HG03066 (cell line): ENCODE data around the gene RTCA.
"Not testable (repeated sequence)": the region's sequence is repeated elsewhere in the genome, so short reads cannot be mapped to it uniquely, and the experiment has no call there.

Source experiments
- ATAC-seq: cut with Tn5 transposase; IDR thresholded peaks from one replicate; pipeline ENCODE4 v1.9.1; 2021; ENCODE audit warnings: low read depth; ENCODE audit not compliant: unreplicated experiment

The RTCA gene

DNA sequence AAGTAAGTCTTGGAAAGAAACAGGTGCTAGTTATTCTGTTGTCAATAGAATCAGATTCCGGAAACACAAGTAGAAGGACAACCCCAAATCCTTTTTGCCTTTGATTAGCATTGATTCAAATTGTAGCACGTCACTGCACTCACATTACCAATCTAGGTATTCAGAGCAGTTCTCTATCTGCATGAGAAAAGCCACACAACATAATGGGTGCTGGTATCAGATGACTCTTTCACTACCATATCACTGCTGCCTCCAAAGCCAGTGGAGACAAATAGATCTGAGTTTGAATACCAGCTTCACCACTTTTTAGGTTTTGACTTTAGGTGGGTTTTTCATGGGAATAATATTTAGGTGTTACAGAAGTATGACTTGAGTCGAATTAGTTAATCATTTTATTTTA is 38.9 kb downstream of the RTCA start:
- no peak for ATAC-seq

DNA sequence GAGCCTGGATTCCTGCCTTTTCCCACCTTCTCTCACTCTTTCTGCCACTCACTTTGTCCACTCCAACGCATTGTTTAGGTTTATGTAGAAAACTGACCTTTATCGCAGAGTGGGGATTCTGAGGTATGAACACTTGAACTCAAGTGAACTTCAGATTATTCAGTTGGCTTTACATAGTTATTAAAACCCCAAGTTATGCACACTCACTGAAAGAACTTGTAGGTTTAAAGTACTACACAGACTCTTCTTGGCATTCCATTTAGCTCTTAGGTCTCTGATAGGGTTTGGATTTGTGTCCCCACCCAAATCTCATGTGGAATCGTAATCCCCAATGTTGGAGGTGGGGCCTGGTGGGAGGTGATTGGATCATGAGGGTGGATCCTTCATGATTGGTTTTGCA is 39.9 kb downstream of the RTCA start:
- ATAC-seq: no peak

DNA sequence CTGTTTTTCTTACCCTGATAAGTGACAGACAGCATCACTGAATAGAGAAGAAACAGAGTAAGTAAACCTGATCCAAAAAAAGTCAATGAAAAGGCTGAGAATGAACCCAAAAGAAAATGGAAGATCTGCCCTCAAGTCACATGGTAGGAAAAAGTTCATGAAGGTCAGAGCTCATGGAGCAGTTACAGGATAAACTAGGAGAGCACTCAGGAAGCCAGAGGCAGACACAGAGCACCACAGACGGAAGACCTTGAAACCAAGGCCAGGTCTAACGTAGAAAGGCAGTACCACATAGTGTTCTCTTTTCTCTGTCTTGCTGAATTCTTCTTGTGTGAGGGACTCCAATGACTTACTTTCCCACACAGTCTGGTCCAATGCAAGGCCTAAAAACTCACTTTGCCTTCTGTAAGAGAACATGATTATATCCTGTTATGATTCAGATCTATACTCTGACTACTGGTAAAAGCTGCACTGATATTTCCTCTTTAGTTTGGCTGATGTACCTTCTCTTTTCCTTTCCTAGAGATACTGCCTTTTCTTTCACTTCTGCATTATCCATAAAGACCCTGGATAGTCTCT is 40.8 kb downstream of the RTCA start:
- no peak for ATAC-seq

DNA sequence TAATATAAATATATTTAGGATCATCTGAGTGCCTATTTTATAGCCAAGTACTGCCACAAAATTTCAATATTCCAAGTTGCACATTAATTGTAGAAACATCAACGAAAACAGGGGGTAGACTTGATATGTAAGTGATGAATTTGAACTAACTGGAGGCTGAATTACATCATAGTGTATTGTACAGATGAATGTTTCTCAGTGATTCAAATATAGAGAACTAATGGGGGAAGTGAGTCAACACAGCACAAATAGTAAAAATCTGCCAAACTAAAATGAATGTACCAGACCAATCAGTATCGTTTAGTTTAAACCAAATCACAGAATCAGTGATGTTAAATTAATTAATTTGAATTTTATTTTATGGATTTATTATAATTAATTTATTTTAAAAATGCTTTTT is 42.8 kb downstream of the RTCA start:
- ATAC-seq: no peak

DNA sequence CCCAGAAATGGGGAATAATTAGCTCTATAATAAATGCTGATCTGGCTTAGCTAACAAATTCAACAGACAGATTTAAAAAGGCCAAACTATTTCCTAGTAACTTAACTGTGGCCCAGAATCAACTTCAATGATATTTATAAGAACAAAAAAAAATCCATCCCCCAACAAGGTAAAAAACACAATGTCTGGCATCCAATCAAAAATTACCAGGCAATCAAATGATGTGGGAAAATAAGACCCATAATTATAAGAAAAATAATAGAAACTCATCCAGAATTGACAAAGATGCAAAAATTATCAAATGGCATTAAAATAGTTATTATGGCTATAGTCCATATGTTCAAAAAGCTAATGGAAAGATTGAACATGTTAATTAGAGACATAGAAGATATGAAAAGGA is 43.8 kb downstream of the RTCA start:
- no peak for ATAC-seq

DNA sequence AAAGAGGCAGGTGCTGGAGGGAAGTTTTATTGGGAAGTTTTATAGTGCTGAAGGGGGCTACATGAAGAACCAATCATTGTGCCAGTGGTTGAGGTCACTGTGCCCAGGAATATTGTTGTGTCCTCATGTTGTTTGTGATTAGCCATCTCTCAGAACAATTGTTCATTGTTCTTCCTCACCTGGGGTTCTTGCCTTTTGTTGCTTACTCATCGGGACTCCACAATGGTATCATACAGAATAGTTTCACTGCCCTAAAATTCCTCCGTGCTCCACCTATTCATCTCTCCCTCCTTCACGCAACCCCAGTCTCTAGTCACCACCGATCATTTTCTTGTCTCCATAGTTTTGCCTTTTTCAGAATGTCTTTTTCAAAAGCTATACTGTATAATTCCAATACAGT is 47.4 kb downstream of the RTCA start:
- ATAC-seq: no peak

DNA sequence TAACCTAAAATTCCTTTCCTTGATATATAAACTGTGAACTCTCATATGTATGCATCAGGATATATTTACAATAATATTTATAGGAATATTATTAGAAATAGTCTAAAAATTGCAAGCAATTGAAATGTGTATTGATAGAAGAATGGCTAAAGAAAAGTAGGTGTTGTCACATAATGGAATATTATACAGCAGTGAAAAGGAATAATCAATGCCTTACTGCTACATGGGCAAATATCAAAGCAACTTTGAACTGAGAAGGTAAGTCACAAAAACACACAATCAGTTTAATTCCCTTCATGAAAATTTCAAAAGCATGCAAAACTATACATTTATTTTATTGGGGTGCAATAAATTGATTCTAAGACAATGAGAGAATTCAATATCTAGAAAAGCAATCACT is 50.6 kb downstream of the RTCA start:
- ATAC-seq: no peak

DNA sequence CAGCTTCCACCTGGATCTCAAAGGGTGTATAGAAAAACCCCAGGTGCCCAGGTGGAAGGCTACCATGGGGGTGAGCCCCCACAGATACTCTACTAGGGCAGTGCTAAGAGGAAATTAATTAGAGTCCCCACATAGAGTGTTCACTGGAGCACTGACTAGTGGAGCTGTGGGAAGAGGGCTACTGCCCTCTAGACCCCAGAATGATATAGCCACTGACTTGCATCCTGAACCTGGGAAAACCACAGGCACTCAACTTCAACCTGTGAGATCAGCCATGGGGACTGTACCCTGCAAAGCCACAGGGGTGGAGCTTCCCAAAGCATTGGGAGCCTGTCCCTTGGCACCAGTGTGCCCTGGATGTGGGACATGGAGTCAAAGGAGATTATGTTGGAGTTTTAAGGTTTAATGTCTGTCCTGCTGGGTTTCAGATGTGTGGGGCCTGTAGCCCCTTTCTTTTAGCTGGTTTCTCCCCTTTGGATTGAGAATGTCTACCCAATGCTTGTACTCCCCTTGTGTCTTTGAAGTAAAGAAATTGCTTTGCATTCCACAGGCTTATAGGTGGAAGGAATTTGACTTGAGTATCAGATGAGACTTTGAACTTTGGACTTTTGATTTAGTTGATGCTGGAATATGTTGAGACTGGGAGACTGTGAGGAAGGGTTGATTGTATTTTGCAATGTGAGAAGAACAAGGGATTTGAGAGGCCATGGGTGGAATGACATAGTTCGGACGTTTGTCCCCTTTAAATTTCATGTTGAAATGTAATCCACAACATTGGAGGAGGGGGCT is 54.5 kb downstream of the RTCA start:
- ATAC-seq: no peak

DNA sequence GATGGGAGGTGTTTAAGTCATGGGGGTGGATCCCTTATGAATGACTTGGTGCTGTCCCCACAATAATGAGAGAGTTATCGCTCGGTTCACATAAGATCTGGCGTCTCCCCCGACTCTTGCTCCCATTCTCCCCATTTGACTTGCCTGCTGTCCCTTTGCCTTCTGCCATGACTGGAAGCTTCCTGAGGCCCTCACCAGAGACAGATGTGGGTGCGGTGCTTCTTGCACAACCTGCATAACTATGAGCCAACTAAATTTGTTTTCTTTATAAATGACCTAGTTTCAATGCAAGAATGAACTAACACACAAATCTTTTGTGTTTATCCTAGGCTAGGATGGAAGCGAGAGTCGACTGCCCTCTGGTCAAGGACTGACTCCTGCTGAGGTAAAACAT is 55.1 kb downstream of the RTCA start:
- ATAC-seq: no peak

DNA sequence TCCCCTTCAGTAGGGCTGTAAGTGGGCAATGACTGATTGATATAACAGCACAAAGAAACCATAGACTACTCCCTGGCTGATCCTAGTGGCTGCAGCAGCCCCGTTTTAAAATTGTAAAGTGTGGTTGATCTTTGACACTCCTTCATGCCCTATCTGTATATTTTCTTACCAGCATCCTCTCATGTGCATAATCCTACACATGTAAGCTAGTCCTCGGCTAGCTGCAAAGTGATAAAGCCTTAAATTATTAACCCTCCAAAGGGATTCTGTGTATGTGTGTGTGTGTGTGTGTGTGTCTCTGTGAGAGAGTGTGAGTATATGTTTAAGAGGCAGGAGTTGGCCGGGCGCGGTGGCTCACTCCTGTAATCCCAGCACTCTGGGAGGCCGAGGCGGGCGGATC is 55.5 kb downstream of the RTCA start:
- ATAC-seq: no peak

DNA sequence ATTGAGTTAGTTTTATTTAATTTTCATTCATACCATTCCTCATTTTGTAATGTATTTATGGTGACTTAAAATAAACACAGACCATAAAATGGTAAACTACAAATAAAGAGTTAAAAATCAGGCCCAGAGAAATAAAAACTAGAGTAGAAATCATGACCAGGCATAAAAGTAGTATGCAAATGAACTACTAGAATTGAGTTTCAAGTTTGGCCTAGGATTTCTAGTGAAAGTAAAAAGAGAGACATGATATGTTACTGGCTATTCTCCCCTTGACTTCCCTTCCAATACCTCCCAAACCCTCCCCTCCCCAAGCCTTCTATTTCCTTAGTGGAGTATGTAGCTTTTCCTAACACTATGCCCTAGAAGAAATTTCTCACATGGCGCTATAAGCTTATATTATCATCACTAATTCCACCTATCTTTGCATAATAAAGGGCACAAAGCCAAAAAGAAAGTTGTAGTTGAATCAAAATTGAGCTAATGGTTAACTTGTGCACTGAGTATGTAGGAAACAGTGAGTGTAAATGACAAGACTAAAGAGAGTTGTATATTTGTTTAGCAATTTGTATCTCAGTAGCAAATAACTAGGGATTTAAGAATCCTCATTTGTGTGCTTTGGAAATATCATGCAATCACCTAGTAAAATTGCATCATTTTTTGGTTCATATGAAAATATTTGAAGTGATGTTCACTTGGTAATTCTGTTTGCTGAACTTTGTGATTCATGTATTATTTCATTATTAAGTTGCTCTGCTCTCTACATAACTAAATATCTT is 56.6 kb downstream of the RTCA start:
- no peak for ATAC-seq

DNA sequence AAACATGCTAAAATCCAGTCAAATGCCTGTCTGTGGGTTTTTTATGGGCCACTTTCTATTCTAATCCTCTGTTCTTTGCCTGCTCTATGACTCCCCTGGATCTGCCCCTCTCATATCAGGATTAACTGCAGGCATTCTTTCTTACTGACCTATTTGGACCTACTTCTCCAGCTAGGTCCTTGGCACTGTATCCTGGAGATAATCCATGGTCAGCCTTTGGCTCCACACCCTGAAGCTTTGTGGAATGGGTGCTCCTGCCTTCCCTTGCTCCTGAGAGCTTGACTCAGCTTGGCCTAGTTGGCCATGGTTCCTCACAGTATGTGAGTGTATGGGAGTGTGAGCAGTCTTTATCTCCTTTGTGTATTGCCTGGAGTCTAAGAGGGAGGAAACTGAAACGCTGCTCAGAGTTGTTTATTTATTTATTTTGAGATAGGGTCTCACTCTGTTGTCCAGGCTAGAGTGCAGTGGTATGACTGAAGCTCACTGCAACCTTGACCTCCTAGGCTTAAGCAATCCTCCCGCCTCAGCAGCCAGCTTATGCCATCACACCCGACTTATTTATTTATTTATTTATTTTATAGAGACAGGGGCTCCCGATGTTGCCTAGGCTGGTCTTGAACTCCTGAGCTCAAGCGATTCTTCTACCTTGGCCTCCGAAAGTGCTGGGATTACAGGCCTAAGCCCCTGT is 57.5 kb downstream of the RTCA start:
- no peak for ATAC-seq

DNA sequence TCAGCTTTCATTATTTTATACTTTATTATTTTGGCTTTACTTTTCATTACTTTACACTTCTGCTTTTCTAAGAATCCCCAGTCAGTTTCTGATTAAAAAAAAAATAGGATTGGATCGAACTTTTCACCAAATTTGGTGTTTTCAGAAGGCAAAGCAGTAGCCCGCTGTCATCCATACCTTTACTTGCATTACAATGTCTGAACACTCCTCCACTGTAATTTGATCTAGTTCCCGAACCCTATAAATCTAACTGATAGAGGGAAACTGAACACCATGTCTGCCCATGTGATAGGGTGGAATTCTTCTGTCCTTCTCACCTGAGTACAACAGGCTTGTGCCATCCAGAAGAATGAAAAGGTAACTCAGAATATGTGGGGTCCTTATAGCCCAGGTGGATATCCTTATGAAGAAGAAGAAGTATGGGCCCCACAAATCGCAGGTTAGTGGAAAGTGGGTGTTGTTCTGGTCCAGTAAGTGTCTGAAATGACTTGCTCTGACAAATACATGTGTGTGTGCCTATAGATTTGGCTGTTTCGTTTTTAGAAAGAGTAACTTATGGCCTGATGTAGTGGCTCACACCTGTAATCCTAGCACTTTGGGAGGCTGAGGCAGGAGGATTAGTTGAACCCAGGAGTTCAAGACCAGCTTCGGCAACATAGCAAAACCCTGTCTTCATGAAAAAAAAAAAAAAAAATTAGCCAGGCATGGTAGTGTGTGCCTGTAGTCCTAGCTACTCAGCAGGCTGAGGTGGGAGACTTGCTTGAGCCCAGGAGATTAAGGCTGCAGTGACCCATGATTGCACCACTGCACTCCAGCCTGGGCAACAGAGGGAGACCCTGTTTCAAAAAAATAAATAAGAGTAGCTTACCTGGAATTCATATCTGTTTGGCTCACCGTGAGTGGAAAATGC is 59.7 kb downstream of the RTCA start:
- no peak for ATAC-seq

DNA sequence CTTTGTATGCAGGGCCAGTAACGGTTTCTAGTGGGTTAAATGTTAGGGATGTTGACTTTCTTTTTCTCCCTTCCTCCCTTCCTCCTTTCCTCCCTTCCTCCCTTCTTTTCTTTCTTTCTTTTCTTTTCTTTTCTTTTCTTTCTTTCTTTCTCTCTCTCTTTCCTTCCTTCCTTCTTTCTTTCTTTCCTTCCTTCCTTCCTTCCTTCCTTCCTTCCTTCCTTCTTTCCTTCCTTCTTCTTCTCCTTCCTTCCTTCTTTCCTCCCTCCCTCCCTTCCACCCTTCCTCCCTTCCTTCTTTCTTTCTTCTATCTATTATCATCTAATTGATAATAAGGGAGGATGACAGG is 60.3 kb downstream of the RTCA start:
- ATAC-seq: not testable (repeated sequence)

DNA sequence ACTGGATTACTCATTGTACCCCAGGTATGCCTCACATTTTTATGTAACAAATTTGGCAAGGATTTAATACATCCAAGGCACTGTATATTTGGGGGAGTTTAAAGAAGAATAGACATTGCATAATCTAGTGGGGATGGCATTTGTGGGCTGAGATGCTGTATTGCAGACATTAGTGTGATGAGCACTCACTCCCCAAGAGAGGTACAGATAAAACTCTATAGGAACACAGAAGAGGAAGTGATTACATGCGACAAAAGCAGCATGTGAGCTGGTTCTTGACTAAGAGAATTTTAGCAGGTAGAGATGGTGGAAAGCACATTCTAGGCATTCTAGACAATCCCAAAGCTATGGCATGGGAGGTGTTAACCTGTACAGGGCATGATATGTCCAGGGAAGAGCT is 62.1 kb downstream of the RTCA start:
- ATAC-seq: no peak

DNA sequence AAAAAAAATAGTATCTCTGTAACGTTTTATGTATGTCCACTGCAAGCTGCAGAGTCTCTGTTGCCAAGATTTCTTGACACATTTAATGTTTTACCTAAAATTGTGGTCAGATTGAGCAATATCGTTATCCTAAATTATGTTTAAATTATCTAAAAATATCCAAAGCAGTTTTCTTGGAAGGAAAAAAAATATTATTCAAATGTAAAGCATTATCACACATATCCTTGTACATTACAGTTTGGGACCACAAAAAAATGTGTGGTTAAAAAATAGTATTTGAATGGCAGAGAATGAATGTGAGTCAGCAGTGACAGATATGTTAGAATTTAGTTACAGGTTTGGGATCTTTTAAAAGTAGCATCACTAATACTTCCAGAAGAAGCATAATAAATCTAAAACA is 65.1 kb downstream of the RTCA start:
- ATAC-seq: not testable (repeated sequence)

DNA sequence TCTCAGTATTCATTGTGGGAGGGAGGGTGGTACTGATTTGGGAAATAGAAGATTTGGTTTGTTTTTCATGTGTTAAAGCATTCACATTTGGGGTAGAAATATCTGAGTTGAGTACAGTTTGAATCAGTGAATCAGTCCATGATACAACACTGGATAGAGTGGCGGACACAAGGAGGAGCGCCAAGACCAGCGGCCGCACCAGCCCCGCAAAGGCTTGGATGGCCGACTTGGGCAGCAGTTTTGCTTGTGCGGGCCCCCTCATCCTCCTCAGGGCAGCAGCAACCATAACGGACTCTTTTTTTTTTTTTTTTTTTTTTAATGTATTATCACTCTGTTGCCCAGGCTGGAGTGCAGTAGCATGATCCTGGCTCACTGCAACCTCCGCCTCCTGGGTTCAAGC is 66.3 kb downstream of the RTCA start:
- no peak for ATAC-seq

DNA sequence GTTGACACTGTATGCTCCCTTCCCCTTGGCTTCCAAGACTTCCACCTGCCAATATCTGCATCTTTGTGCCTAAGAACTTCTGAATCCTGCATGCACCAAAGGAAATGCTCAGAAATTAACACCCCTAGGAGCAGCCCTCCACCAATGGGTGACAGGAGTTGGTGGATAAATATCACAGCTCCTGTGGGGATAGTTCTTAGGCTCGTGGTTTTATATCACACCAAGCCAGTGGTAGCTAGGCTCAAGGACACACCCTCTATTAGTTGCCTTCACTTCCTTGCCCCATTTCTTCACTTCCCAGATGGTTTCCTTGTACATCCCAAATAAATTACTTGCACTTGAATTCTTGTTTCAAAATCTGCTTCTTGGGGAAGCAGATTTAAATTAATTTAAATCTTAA is 69.4 kb downstream of the RTCA start:
- ATAC-seq: no peak

DNA sequence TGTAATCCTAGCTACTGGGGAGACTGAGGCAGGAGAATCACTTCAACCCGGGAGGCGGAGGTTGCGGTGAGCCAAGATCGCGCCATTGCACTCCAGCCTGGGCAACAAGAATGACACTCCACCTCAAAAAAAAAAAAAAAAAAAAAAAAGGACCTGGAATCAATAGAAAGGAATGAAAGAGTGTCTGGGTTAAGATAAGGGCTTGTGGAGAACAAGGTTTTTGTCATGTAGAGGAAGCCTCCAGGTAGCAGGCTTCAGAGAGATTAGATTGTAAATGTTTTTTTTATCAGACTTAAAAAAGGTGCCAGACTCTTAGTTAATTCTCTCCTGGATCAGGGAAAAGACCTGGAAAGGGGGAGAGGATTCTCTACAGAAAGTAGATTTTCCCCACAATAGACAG is 71.9 kb downstream of the RTCA start:
- not testable (repeated sequence) for ATAC-seq

DNA sequence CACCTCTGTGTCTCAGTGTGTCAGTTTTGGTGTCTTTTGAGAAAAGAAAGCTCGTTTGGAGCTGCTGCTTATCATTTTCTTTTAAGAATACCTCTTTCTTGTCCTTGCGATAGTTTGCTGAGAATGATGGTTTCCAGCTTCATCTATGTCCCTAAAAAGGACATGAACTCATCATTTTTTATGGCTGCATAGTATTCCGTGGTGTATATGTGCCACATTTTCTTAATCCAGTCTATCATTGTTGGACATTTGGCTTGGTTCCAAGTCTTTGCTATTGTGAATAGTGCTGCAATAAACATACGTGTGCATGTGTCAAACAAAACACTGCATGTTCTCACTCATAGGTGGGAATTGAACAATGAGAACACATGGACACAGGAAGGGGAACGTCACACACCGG is 73.7 kb downstream of the RTCA start:
- not testable (repeated sequence) for ATAC-seq
